ENCODE results near the gene IQGAP2. TPM values are rescaled to one million over a fixed set of nuclear protein-coding genes. Genes with fewer than 3 reads are reported as not detected.

IQGAP2 gene
- total and polyA plus RNA-seq, 2 of the 8 experiments (the other 6 are each of a cell fraction or from before 2014, with no cell fraction given) = 19.7 to 66.0 TPM

GRCh38 chr5:76732405-76733048, 329.4 kb downstream of the IQGAP2 start:
- CTCF ChIA-PET (ENCODE audit: partially characterized antibody) = interaction anchor here (1.6 kb wide), 1 partner anchor 42 kb away, joined by 3 read pairs; no protein-coding TSS in a partner anchor
- peaks cover 0 to 23% (median 12%) of the 10 kb centered on the region in 4 experiments; a peak in 6 of 8 replicates for H3K36me3 ChIP-seq (ENCODE audit: control insufficient read depth in 2 of 4, insufficient read depth in 4 of 4, low read length in 3 of 4)
- H4K5ac ChIP-seq (ENCODE audit: insufficient read length, low read depth, low read length) = no peak overlapping the region
- H2AFZ ChIP-seq (ENCODE audit: low read length) = no peak overlapping the region
- no peak for TF ChIP-seq CHD1 (IDR thresholded peaks at IDR 0.05; ENCODE audit: low read depth, low read length)
- TF ChIP-seq POU5F1 (IDR thresholded peaks at IDR 0.05; ENCODE audit: low read depth, low read length) = no peak
- no peak for TF ChIP-seq TBP (IDR thresholded peaks at IDR 0.05; ENCODE audit: low read depth, low read length)
- no peak for TF ChIP-seq RXRA (IDR thresholded peaks at IDR 0.05; ENCODE audit: insufficient read depth, low read depth, low read length)
- TF ChIP-seq GABPA (IDR thresholded peaks at IDR 0.05; ENCODE audit: borderline replicate concordance, insufficient read depth, low read length) = no peak
- no peak for TF ChIP-seq RNF2 (IDR thresholded peaks at IDR 0.05; ENCODE audit: borderline replicate concordance, low read depth, low read length, missing control alignments, poor library complexity, severe bottlenecking)
- no peak for TF ChIP-seq RFX5 (IDR thresholded peaks at IDR 0.05; ENCODE audit: borderline replicate concordance, low read depth, low read length)
- no peak overlapping the region for H2BK5ac ChIP-seq (ENCODE audit: low read depth, low read length)
- H3K14ac ChIP-seq (ENCODE audit: insufficient read length) = no peak overlapping the region
- H3K9me3 ChIP-seq (ENCODE audit: insufficient read depth in 2 of 2, low read depth in 1 of 2, low read length in 1 of 2) = peaks cover 12% of the 10 kb centered on the region in 2 experiments
- no peak overlapping the region for H2BK12ac ChIP-seq (ENCODE audit: low read depth, low read length)
- H3K27me3 ChIP-seq (replicated peaks in 1 of 4; ENCODE audit: control insufficient read depth in 3 of 4, extremely low read depth in 1 of 4, insufficient read depth in 3 of 4, low read length in 3 of 4) = no peaks in the 10 kb centered on the region
- no peak overlapping the region for H3K18ac ChIP-seq (ENCODE audit: extremely low read depth, low read length)
- H3K4ac ChIP-seq (replicated peaks; ENCODE audit: insufficient read length, low read depth, low read length) = no peak overlapping the region
- H4K8ac ChIP-seq (ENCODE audit: extremely low read depth, insufficient read depth, low read length) = no peak overlapping the region
- no peak overlapping the region for H2BK20ac ChIP-seq (ENCODE audit: low read length)
- POLR2A ChIA-PET (ENCODE audit: partially characterized antibody) = no interaction called here
- no peak overlapping the region for H3K23ac ChIP-seq (ENCODE audit: insufficient read length)
- no peaks in the 10 kb centered on the region for H3K79me1 ChIP-seq (ENCODE audit: low read depth, low read length)
- no peak overlapping the region for H3K27ac ChIP-seq (ENCODE audit: low read depth, low read length)
- no peak overlapping the region for H2BK120ac ChIP-seq (replicated peaks; ENCODE audit: low read depth, low read length)
- no peaks in the 10 kb centered on the region for H3K23me2 ChIP-seq (ENCODE audit: low read depth, low read length)
- H3K4me1 ChIP-seq (replicated peaks in 1 of 4; ENCODE audit: control insufficient read depth in 3 of 4, insufficient read depth in 4 of 4, low read length in 3 of 4) = no peaks in the 10 kb centered on the region
- H3K9ac ChIP-seq (replicated peaks in 1 of 4; ENCODE audit: extremely low read depth in 1 of 4, low read depth in 3 of 4, low read length in 3 of 4) = no peak overlapping the region
- DNase-seq (ENCODE audit: low read depth in 1 of 2, low spot score in 2 of 2) (no peak), FAIRE-seq (no peak)
- H2BK15ac ChIP-seq (ENCODE audit: low read length) = no peak overlapping the region
- H3K79me2 ChIP-seq (ENCODE audit: control insufficient read depth in 1 of 2, insufficient read depth in 2 of 2, low read length in 2 of 2) = peaks cover 0 to 9% of the 10 kb centered on the region in 2 experiments; a peak in 2 of 4 replicates
- H3K4me3 ChIP-seq (ENCODE audit: extremely low read depth in 1 of 4, insufficient read depth in 2 of 4, low read depth in 3 of 4, low read length in 4 of 4) = no peak overlapping the region
- H3K4me2 ChIP-seq (ENCODE audit: insufficient read depth in 1 of 2, low read depth in 2 of 2, low read length in 2 of 2) = no peak overlapping the region
- no peak overlapping the region for H3K56ac ChIP-seq (replicated peaks; ENCODE audit: insufficient read length, low read depth, low read length)
- peaks cover 4 to 9% of the 10 kb centered on the region in 2 experiments for H4K20me1 ChIP-seq (replicated peaks in 1 of 2; ENCODE audit: control insufficient read depth in 1 of 2, insufficient read depth in 2 of 2, low read length in 2 of 2)
- no peak overlapping the region for H4K91ac ChIP-seq (replicated peaks; ENCODE audit: insufficient read length, low read length)
- 97% methylated on average over 15 of the region's 15 CpGs; no CpG with 5 or more reads in 1 of the 2 experiments for WGBS, 2 experiments (ENCODE audit: extremely low coverage in 1 of 2, insufficient coverage in 1 of 2, insufficient read length in 1 of 2, insufficient replicate concordance in 2 of 2, low coverage in 1 of 2, low lambda C conversion rate in 2 of 2, missing lambda C conversion rate in 1 of 2)
- no peak overlapping the region for H2AK5ac ChIP-seq (ENCODE audit: low read depth, low read length)

All from H1 (cell line).